HCT116 (cell line): ENCODE measurements around the gene CACNA1C. TPM values are rescaled to one million over a fixed set of nuclear protein-coding genes. Genes with fewer than 3 reads are reported as not detected.

ENCODE experiments used
- ATAC-seq: fragments of 200-7000 bp; cut with Tn5 transposase; 2 replicates; pipeline ENCODE4 v1.9.1; 2020; ENCODE audit warnings: mild to moderate bottlenecking, moderate library complexity
- BruUV-seq: library from RNA; stranded (reverse); fragments of 400-500 nt; replicated peaks from 2 replicates; lab custom pipeline; 2021; lab: Mats Ljungman, UMichigan
- CTCF ChIA-PET: fragments of 300-600 bp; sonication (Branson Sonifier 250); formaldehyde crosslinking; loops from one replicate; lab custom pipeline; 2021; ENCODE audit warnings: antibody characterized with exemption; lab: Charles Lee
- POLR2A ChIA-PET: fragments of 300-600, 350-600 bp; sonication (Branson Sonifier 250); formaldehyde crosslinking; loops from one replicate; lab custom pipeline; 2021; ENCODE audit warnings: antibody characterized with exemption; lab: Charles Lee
- RAD21 ChIA-PET, 2 experiments: fragments of 300-600 bp; sonication (Branson Sonifier 250); formaldehyde crosslinking; loops; one replicate each; lab custom pipeline; 2023; ENCODE audit warnings: low total read pairs in 2 of 2; ENCODE audit not compliant: uncharacterized antibody in 2 of 2, unreplicated experiment in 2 of 2, low non-redundant PET in 1 of 2; lab: Charles Lee
- DNase-seq: peaks from one replicate; pipeline ENCODE4 v3.0.0-alpha.2; 2010; ENCODE audit warnings: low read depth, low spot score
- H2AFZ ChIP-seq: fragments of 200-600 bp; shearing (Covaris generic), sonication (generic); 2 replicates; pipeline ENCODE4 v1.6.1; 2017; ENCODE audit warnings: low read depth, mixed run types, mixed read lengths, antibody characterized with exemption, low read length; ENCODE audit not compliant: poor library complexity, severe bottlenecking
- H3K27ac ChIP-seq: 2 replicates; pipeline ENCODE4 v1.5.1; 2012; ENCODE audit warnings: low read depth, low read length
- H3K27me3 ChIP-seq: fragments of 200-600 bp; sonication (generic); 2 replicates; pipeline ENCODE4 v1.6.1; 2016; ENCODE audit warnings: mixed run types, low read length, mixed read lengths; ENCODE audit not compliant: insufficient read depth
- H3K36me3 ChIP-seq, 2 experiments: fragments of 200-500 bp in 1 of 2; fragments of 200-600 bp in 1 of 2; sonication (Bioruptor generic) in 1 of 2; sonication (generic) in 1 of 2; 2 replicates each; pipeline versions ENCODE4 v1.5.1 to v1.6.1; 2014 to 2016; ENCODE audit warnings: low read length in 2 of 2, inconsistent platforms in 1 of 2, mixed read lengths in 1 of 2, mixed run types in 1 of 2; ENCODE audit not compliant: insufficient read depth in 2 of 2, control insufficient read depth in 1 of 2
- H3K4me1 ChIP-seq, 2 experiments: fragments of 200-600 bp in 1 of 2; sonication (generic) in 1 of 2; 2 replicates each; pipeline versions ENCODE4 v1.5.1 to v1.6.1; 2012 to 2017; ENCODE audit warnings: low read length in 2 of 2, inconsistent platforms in 1 of 2, mild to moderate bottlenecking in 1 of 2, mixed read lengths in 1 of 2, mixed run types in 1 of 2, moderate library complexity in 1 of 2; ENCODE audit not compliant: insufficient read depth in 2 of 2, control insufficient read depth in 1 of 2
- H3K4me2 ChIP-seq: fragments of 200-600 bp; sonication (generic); 2 replicates; pipeline ENCODE4 v1.6.1; 2017; ENCODE audit warnings: mixed run types, low read length, mixed read lengths
- H3K4me3 ChIP-seq, 2 experiments: fragments of 200-600 bp in 1 of 2; sonication (generic) in 1 of 2; replicated peaks in 1 of 2; 2 replicates each; pipeline ENCODE4 v1.5.1; 2011 to 2016; ENCODE audit warnings: low read length in 2 of 2, control low read depth in 1 of 2, low read depth in 1 of 2, mild to moderate bottlenecking in 1 of 2, mixed read lengths in 1 of 2, mixed run types in 1 of 2
- H3K79me2 ChIP-seq: fragments of 200-600 bp; sonication (generic); 2 replicates; pipeline ENCODE4 v1.6.1; 2017; ENCODE audit warnings: mild to moderate bottlenecking, mixed run types, low read length, moderate library complexity, mixed read lengths; ENCODE audit not compliant: insufficient read depth
- H3K9ac ChIP-seq: fragments of 200-600 bp; sonication (generic); 2 replicates; pipeline ENCODE4 v1.6.1; 2016; ENCODE audit warnings: low read length, mixed read lengths
- H3K9me2 ChIP-seq: fragments of 200-600 bp; sonication (generic), shearing (Covaris generic); 2 replicates; pipeline ENCODE4 v1.6.1; 2017; ENCODE audit warnings: mixed run types, mild to moderate bottlenecking, moderate library complexity; ENCODE audit not compliant: insufficient read depth
- H3K9me3 ChIP-seq, 2 experiments: fragments of 200-500 bp in 1 of 2; fragments of 200-600 bp in 1 of 2; sonication (Bioruptor generic) in 1 of 2; sonication (generic) in 1 of 2; 2 replicates each; pipeline ENCODE4 v1.6.1; 2014 to 2017; ENCODE audit warnings: low read length in 2 of 2, mixed read lengths in 2 of 2, inconsistent platforms in 1 of 2, low read depth in 1 of 2, mild to moderate bottlenecking in 1 of 2, mixed run types in 1 of 2, moderate library complexity in 1 of 2; ENCODE audit not compliant: control insufficient read depth in 1 of 2, insufficient read depth in 1 of 2
- H4K20me1 ChIP-seq: fragments of 200-600 bp; sonication (generic), shearing (Covaris generic); 2 replicates; pipeline ENCODE4 v1.6.1; 2017; ENCODE audit warnings: mixed run types, mild to moderate bottlenecking, moderate library complexity; ENCODE audit not compliant: insufficient read depth
- CBX3 ChIP-seq: IDR thresholded peaks from 2 replicates; pipeline ENCODE4 v1.6.1; 2012; ENCODE audit warnings: low read depth
- EZH2 ChIP-seq: fragments of 200-600 bp; sonication (generic); IDR thresholded peaks from 2 replicates; pipeline ENCODE4 v1.6.1; 2017; ENCODE audit warnings: antibody characterized with exemption, mixed run types
- EZH2phosphoT487 ChIP-seq: fragments of 200-600 bp; IDR thresholded peaks from 2 replicates; pipeline ENCODE4 v1.6.1; 2018; ENCODE audit warnings: antibody characterized with exemption, borderline replicate concordance
- FOSL1 ChIP-seq: IDR thresholded peaks from 2 replicates; pipeline ENCODE4 v1.6.1; 2012; ENCODE audit warnings: low read depth
- POLR2A ChIP-seq: IDR thresholded peaks from 2 replicates; pipeline ENCODE4 v1.7.0; 2011; ENCODE audit warnings: borderline replicate concordance; ENCODE audit not compliant: insufficient read depth, insufficient read length; ENCODE audit errors: extremely low read depth
- POLR2AphosphoS5 ChIP-seq: IDR thresholded peaks from 2 replicates; pipeline ENCODE4 v1.6.1; 2011; ENCODE audit warnings: mild to moderate bottlenecking, low read depth, low read length, moderate library complexity
- RAD21 ChIP-seq: IDR thresholded peaks from 2 replicates; pipeline ENCODE4 v1.6.1; 2012; ENCODE audit warnings: low read depth, mild to moderate bottlenecking
- SIN3A ChIP-seq: IDR thresholded peaks from 2 replicates; pipeline ENCODE4 v1.6.1; 2012; ENCODE audit warnings: low read depth
- SP1 ChIP-seq: IDR thresholded peaks from 2 replicates; pipeline ENCODE4 v1.6.1; 2012; ENCODE audit warnings: low read depth
- SRF ChIP-seq: IDR thresholded peaks from 2 replicates; pipeline ENCODE4 v1.6.1; 2012; ENCODE audit warnings: low read depth
- YY1 ChIP-seq: IDR thresholded peaks from 2 replicates; pipeline ENCODE4 v1.6.1; 2011; ENCODE audit warnings: low read length, low read depth, moderate library complexity, mild to moderate bottlenecking; ENCODE audit not compliant: insufficient replicate concordance; ENCODE audit errors: extremely low read depth
- ZFX ChIP-seq: fragments of 450-650 bp; IDR thresholded peaks from 2 replicates; pipeline ENCODE4 v1.6.1; 2017
- ZNF274 ChIP-seq: fragments of 200-500 bp; sonication (Bioruptor generic); IDR thresholded peaks from 2 replicates; pipeline ENCODE4 v1.6.1; 2014; ENCODE audit warnings: mild to moderate bottlenecking, low read depth, low read length, inconsistent platforms
- intact Hi-C: fragments of 100-400 bp; cut with micrococcal nuclease; formaldehyde crosslinking; loops from 2 replicates; pipeline ENCODE4 v1.10.0; 2022
- total RNA-seq: library from RNA; stranded (reverse); gene quantifications from one replicate; pipeline ENCODE4 v1.2.1, GENCODE V29; 2021; ENCODE audit not compliant: unreplicated experiment
- TF ChIP-seq, protein P1 (sequence below), 3 experiments: fragments of 200-600 bp in 1 of 3; sonication (generic) in 1 of 3; IDR thresholded peaks in 2 of 3; conservative IDR thresholded peaks in 1 of 3; 2 replicates each; pipeline ENCODE4 v1.5.1; 2012 to 2017; ENCODE audit warnings: low read depth in 2 of 3, low read length in 2 of 3, antibody characterized with exemption in 1 of 3, borderline replicate concordance in 1 of 3, control low read depth in 1 of 3, mild to moderate bottlenecking in 1 of 3, mixed read lengths in 1 of 3, mixed run types in 1 of 3, moderate library complexity in 1 of 3; ENCODE audit not compliant: insufficient read depth in 1 of 3
- TF ChIP-seq, protein P2 (sequence below): IDR thresholded peaks from 2 replicates; pipeline ENCODE4 v1.6.1; 2012; ENCODE audit warnings: low read depth
- TF ChIP-seq, protein P3 (sequence below): IDR thresholded peaks from 2 replicates; pipeline ENCODE4 v1.6.1; 2012

CACNA1C gene
- total RNA-seq, 1 experiment from 2014 or later = 0.05 TPM

DNA sequence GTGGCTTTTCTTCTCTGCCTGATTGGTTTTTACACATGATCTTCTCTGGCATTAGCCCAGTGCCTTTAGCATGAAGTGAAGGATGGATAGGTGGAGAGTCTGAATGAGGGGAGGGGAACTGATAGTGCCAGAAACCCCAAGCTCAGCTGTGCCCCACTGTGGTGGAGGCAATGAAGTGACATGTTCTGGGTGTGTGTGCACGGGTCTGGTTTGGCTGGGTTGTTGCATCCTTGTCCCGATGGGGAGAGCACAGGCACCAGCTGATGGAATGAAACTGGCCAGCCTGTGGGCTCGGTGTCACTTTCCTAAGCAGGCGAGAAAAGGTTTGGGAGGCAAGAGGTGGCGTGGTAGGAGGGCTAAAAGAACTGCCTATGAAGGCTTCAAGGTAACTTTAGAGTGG, 65.3 kb downstream of the CACNA1C start:
- DNase-seq = no peak
- TF ChIP-seq EZH2phosphoT487 (no peak), SRF (no peak), POLR2AphosphoS5 (no peak), EZH2 (no peak), YY1 (no peak), FOSL1 (no peak), SP1 (no peak), RAD21 (no peak; the same call in 1 of the 2 replicates), ZNF274 (no peak), SIN3A (no peak), ZFX (no peak), POLR2A (no peak), CBX3 (no peak)
- TF ChIP-seq, protein P1, sequence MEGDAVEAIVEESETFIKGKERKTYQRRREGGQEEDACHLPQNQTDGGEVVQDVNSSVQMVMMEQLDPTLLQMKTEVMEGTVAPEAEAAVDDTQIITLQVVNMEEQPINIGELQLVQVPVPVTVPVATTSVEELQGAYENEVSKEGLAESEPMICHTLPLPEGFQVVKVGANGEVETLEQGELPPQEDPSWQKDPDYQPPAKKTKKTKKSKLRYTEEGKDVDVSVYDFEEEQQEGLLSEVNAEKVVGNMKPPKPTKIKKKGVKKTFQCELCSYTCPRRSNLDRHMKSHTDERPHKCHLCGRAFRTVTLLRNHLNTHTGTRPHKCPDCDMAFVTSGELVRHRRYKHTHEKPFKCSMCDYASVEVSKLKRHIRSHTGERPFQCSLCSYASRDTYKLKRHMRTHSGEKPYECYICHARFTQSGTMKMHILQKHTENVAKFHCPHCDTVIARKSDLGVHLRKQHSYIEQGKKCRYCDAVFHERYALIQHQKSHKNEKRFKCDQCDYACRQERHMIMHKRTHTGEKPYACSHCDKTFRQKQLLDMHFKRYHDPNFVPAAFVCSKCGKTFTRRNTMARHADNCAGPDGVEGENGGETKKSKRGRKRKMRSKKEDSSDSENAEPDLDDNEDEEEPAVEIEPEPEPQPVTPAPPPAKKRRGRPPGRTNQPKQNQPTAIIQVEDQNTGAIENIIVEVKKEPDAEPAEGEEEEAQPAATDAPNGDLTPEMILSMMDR (IDR thresholded peaks at IDR 0.05 in 2 of 3, conservative IDR thresholded peaks at IDR 0.05 in 1 of 3; ENCODE audit: borderline replicate concordance in 1 of 3, insufficient read depth in 1 of 3, low read depth in 2 of 3, low read length in 2 of 3) = no peak
- TF ChIP-seq, protein P2, sequence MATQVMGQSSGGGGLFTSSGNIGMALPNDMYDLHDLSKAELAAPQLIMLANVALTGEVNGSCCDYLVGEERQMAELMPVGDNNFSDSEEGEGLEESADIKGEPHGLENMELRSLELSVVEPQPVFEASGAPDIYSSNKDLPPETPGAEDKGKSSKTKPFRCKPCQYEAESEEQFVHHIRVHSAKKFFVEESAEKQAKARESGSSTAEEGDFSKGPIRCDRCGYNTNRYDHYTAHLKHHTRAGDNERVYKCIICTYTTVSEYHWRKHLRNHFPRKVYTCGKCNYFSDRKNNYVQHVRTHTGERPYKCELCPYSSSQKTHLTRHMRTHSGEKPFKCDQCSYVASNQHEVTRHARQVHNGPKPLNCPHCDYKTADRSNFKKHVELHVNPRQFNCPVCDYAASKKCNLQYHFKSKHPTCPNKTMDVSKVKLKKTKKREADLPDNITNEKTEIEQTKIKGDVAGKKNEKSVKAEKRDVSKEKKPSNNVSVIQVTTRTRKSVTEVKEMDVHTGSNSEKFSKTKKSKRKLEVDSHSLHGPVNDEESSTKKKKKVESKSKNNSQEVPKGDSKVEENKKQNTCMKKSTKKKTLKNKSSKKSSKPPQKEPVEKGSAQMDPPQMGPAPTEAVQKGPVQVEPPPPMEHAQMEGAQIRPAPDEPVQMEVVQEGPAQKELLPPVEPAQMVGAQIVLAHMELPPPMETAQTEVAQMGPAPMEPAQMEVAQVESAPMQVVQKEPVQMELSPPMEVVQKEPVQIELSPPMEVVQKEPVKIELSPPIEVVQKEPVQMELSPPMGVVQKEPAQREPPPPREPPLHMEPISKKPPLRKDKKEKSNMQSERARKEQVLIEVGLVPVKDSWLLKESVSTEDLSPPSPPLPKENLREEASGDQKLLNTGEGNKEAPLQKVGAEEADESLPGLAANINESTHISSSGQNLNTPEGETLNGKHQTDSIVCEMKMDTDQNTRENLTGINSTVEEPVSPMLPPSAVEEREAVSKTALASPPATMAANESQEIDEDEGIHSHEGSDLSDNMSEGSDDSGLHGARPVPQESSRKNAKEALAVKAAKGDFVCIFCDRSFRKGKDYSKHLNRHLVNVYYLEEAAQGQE = no peak
- TF ChIP-seq, protein P3, sequence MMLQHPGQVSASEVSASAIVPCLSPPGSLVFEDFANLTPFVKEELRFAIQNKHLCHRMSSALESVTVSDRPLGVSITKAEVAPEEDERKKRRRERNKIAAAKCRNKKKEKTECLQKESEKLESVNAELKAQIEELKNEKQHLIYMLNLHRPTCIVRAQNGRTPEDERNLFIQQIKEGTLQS = no peak
- TF ChIP-seq, all 23 proteins: peak for 0
- no TSS peak for BruUV-seq
- Histone ChIP-seq H3K27ac (no peak overlapping the region), H3K9me2 (no peaks in the 10 kb centered on the region), H3K36me3 (no peaks in the 10 kb centered on the region), H4K20me1 (no peaks in the 10 kb centered on the region), H3K9ac (no peak overlapping the region), H2AFZ (no peak overlapping the region), H3K79me2 (no peaks in the 10 kb centered on the region), H3K9me3 (no peaks in the 10 kb centered on the region), H3K4me1 (no peaks in the 10 kb centered on the region), H3K4me2 (no peak overlapping the region), H3K4me3 (no peak overlapping the region), H3K27me3 (peaks cover 3% of the 10 kb centered on the region; the same call in 1 of the 2 replicates)
- RAD21 ChIA-PET = no interaction called here
- CTCF ChIA-PET = no interaction called here
- intact Hi-C loops = no loop called here
- POLR2A ChIA-PET = no interaction called here
- peak; percentile 63 for ATAC-seq
